WTC11 (cell line): ENCODE data around the gene REELD1.

ENCODE experiments used
- CREB1 ChIP-seq: sonication (generic); formaldehyde crosslinking; IDR thresholded peaks from 2 replicates; pipeline ENCODE4 v1.8.0; 2023; ENCODE audit warnings: mild to moderate bottlenecking, missing genetic modification reagents
- CTCF ChIP-seq: fragments of 200-600 bp; IDR thresholded peaks from 2 replicates; pipeline ENCODE4 v1.8.0; 2022; ENCODE audit warnings: antibody characterized with exemption
- FOXP1 ChIP-seq: sonication (generic); formaldehyde crosslinking; IDR thresholded peaks from 2 replicates; pipeline ENCODE4 v1.8.0; 2022; ENCODE audit warnings: missing genetic modification reagents, mild to moderate bottlenecking, moderate library complexity, borderline replicate concordance
- IRF2 ChIP-seq: sonication (generic); formaldehyde crosslinking; IDR thresholded peaks from 2 replicates; pipeline ENCODE4 v1.8.0; 2022; ENCODE audit warnings: low read depth, missing genetic modification reagents, borderline replicate concordance
- MXD4 ChIP-seq: fragments of 250-450 bp; sonication (Bioruptor Pico); IDR thresholded peaks from 2 replicates; pipeline ENCODE4 v1.8.0; 2021; ENCODE audit warnings: mild to moderate bottlenecking, moderate library complexity, borderline replicate concordance
- TP53 ChIP-seq: sonication (generic); formaldehyde crosslinking; IDR thresholded peaks from 2 replicates; pipeline ENCODE4 v1.8.1; 2023; ENCODE audit warnings: mild to moderate bottlenecking, missing genetic modification reagents

- TF ChIP-seq MXD4 (CRISPR knock-in tag) = no peak
- TF ChIP-seq CTCF = no peak
- no peak for TF ChIP-seq FOXP1
- TF ChIP-seq TP53 (CRISPR knock-in tag) = no peak
- TF ChIP-seq CREB1 (CRISPR knock-in tag) = no peak
- no peak for TF ChIP-seq IRF2 (CRISPR knock-in tag)
Measured at GRCh38 chr4:146165840-146166239, 48.5 kb upstream of the REELD1 start.
